ENCODE data around the gene GALK1. TPM values are rescaled to one million over a fixed set of nuclear protein-coding genes. Genes with fewer than 3 reads are reported as not detected.

GALK1 gene
- total and polyA plus RNA-seq, 2 of the 13 experiments (the other 11 are each of a cell fraction or from before 2014, with no cell fraction given): 59.9 to 93.6 TPM

GRCh38 chr17:75749545-75750389 is 15.2 kb downstream of the GALK1 start (continued):
- TF ChIP-seq ZNF33B (CRISPR knock-in tag; IDR thresholded peaks at IDR 0.05) (no peak), REXO4 (CRISPR knock-in tag; IDR thresholded peaks at IDR 0.05; ENCODE audit: borderline replicate concordance) (no peak), MXI1 (IDR thresholded peaks at IDR 0.05; ENCODE audit: borderline replicate concordance, low read depth, low read length) (no peak), FOXP1 (IDR thresholded peaks at IDR 0.05) (no peak), FOXP1 (CRISPR knock-in tag; IDR thresholded peaks at IDR 0.05) (no peak), PREB (CRISPR knock-in tag; IDR thresholded peaks at IDR 0.05) (no peak), TBP (CRISPR knock-in tag; IDR thresholded peaks at IDR 0.05) (no peak), ZNF800 (CRISPR knock-in tag; IDR thresholded peaks at IDR 0.05) (0 out of 2 replicates have a peak, but pooled peaks have one; percentile 38), ZNF569 (CRISPR knock-in tag; IDR thresholded peaks at IDR 0.05; ENCODE audit: borderline replicate concordance) (no peak), ZNF460 (CRISPR knock-in tag; IDR thresholded peaks at IDR 0.05; ENCODE audit: borderline replicate concordance) (no peak), MTA3 (CRISPR knock-in tag; IDR thresholded peaks at IDR 0.05) (no peak), NR3C1 (CRISPR knock-in tag; IDR thresholded peaks at IDR 0.05) (no peak), NR2F6 (IDR thresholded peaks at IDR 0.05) (no peak), NR2F6 (CRISPR knock-in tag; IDR thresholded peaks at IDR 0.05) (peak; percentile 16; the same call in 1 of the 2 replicates), ATF7 (IDR thresholded peaks at IDR 0.05) (no peak), ATF7 (CRISPR knock-in tag; IDR thresholded peaks at IDR 0.05) (no peak), ADNP (CRISPR knock-in tag; IDR thresholded peaks at IDR 0.05) (no peak), CERS6 (CRISPR knock-in tag; IDR thresholded peaks at IDR 0.05) (no peak), NR2F1 (CRISPR knock-in tag; IDR thresholded peaks at IDR 0.05) (no peak), HNF1A (IDR thresholded peaks at IDR 0.05; ENCODE audit: low read depth) (no peak), HNF1A (CRISPR knock-in tag; IDR thresholded peaks at IDR 0.05; ENCODE audit: borderline replicate concordance) (no peak), MAFK (conservative IDR thresholded peaks at IDR 0.05 in 1 of 2, IDR thresholded peaks at IDR 0.05 in 1 of 2; ENCODE audit: low read length in 2 of 2) (no peak), ZNF337 (CRISPR knock-in tag; IDR thresholded peaks at IDR 0.05; ENCODE audit: borderline replicate concordance, low read depth) (no peak)

All from HepG2 (cell line).